22Rv1 (cell line): ENCODE results near the gene NRXN3.

ENCODE experiments used
- CTCF ChIP-seq: fragments of 450-650 bp; IDR thresholded peaks from 2 replicates; pipeline ENCODE4 v1.5.1; 2017; ENCODE audit warnings: mild to moderate bottlenecking
- ZFX ChIP-seq: fragments of 450-650 bp; IDR thresholded peaks from 2 replicates; pipeline ENCODE4 v1.6.1; 2017; ENCODE audit warnings: antibody characterized with exemption, borderline replicate concordance

GRCh38 chr14:79352076-79352630 lies 1182.0 kb downstream of the NRXN3 start:
- no peak for TF ChIP-seq CTCF
- no peak for TF ChIP-seq ZFX
